HFF-Myc (cell line): ENCODE measurements around the gene BTN2A1.
A peak's percentile ranks its signal among the peaks of the same experiment; 100 is the strongest.

Source experiments
- DNase-seq: peaks from one replicate; pipeline ENCODE4 v3.0.0-alpha.2; 2011; ENCODE audit warnings: low read depth; ENCODE audit errors: extremely low read depth
- H3K4me3 ChIP-seq: replicated peaks from 2 replicates; pipeline ENCODE4 v1.5.1; 2011; ENCODE audit warnings: low read depth, mild to moderate bottlenecking, control low read depth, low read length
- TF ChIP-seq, protein P1 (sequence below): IDR thresholded peaks from 2 replicates; pipeline ENCODE4 v1.5.1; 2012; ENCODE audit warnings: mild to moderate bottlenecking, low read depth, low read length, control low read depth; ENCODE audit errors: missing control alignments

The BTN2A1 gene

DNA sequence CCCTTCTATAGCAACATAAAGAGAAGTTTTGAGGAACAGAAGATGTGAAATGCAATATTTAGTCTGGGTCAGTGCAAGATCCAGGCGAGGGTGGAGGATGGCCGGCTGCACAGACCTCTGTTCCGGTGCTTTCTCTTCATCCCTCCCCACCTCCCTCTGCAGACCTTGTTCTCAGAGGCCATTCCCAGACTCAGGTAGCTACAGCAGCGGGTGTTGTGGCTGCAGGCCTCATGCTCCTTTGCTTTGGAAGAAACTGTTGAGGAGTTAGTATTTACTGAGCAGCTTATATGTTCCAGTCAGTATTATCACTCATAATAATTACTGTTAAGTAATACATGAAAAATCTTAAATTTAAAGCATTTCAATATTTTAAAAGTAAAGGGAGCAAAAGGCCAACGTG, 15.8 kb upstream of the BTN2A1 start:
- TF ChIP-seq, protein P1, sequence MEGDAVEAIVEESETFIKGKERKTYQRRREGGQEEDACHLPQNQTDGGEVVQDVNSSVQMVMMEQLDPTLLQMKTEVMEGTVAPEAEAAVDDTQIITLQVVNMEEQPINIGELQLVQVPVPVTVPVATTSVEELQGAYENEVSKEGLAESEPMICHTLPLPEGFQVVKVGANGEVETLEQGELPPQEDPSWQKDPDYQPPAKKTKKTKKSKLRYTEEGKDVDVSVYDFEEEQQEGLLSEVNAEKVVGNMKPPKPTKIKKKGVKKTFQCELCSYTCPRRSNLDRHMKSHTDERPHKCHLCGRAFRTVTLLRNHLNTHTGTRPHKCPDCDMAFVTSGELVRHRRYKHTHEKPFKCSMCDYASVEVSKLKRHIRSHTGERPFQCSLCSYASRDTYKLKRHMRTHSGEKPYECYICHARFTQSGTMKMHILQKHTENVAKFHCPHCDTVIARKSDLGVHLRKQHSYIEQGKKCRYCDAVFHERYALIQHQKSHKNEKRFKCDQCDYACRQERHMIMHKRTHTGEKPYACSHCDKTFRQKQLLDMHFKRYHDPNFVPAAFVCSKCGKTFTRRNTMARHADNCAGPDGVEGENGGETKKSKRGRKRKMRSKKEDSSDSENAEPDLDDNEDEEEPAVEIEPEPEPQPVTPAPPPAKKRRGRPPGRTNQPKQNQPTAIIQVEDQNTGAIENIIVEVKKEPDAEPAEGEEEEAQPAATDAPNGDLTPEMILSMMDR, result no peak
- no peak for DNase-seq
- H3K4me3 ChIP-seq, result 0 out of 2 replicates have a peak overlapping the region, but pooled peaks have one; percentile 7

DNA sequence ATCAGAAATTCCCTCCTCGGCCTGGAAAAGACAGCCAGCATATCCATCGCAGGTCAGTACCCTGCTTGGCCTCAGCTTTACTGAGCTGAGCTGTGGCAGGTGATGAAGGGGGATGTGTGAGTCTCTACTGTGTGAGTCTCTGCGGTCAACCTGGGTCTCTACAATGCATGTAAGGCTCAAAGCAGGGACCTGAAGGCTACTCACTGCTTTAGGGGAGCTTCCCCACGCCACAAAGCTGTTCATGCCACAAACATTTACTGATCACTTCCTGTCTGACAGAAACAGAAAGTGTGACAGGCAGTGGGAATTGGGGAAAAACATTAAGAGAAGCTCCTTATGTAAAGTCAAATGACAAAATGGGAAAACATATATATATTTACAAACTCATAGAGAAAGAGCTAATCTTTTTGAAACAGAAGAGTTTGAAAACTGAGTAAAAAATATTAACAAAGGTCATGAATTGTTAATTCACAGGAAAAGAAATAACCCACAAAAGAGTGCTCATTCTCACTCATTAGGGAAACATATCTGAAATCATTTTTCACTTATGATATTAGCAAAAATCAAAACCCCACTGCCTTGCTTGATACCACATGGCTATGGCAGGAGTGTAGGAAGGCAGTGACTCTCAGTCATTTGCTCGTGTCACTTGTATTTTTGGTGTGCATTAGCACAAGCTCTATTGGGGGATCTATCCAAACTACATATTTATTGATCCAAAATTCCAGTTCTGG, 11.7 kb upstream of the BTN2A1 start:
- DNase-seq, result no peak
- no peak overlapping the region for H3K4me3 ChIP-seq
- TF ChIP-seq, protein P1, result no peak

DNA sequence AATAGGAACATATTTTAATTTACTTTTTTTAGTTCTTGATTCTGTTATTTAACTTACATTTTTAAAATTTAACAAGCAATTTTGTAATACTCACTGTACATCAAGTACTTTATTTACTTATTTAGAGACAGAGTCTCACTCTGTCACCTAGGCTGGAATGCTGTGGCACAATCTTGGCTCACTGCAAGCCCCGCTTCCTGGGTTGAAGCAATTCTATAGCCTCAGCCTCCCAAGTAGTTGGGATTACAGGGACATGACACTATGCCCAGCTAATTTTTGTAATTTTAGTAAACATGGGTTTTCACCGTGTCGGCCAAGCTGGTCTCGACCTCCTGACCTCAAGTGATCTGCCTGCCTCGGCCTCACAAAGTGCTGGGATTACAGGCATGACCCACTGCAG, 10.5 kb upstream of the BTN2A1 start:
- DNase-seq, result no peak

DNA sequence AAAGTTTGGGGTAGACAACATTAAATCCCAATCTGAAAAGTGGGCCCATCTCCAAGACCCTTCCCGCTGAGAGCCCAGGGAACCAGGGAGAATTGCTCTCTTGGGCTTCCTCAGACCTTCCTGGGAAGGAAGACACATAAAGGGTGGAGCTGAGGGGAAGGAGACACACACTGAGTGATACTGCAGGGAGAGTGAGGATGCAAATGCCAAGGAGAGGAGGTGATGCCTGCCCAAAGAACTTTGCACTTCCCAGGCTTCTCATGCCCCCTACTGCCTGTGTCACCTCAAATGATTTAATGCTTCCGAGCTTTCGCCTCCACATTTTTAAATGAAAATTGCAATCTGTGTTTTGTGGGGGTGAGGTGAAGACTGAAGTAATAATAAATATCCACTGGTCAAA, 7.5 kb upstream of the BTN2A1 start:
- TF ChIP-seq, protein P1, result no peak
- no peak overlapping the region for H3K4me3 ChIP-seq
- no peak for DNase-seq

More for the DNA sequence above, 10.5 kb upstream of the BTN2A1 start:
- H3K4me3 ChIP-seq, result no peak overlapping the region
- TF ChIP-seq, protein P1, result no peak

DNA sequence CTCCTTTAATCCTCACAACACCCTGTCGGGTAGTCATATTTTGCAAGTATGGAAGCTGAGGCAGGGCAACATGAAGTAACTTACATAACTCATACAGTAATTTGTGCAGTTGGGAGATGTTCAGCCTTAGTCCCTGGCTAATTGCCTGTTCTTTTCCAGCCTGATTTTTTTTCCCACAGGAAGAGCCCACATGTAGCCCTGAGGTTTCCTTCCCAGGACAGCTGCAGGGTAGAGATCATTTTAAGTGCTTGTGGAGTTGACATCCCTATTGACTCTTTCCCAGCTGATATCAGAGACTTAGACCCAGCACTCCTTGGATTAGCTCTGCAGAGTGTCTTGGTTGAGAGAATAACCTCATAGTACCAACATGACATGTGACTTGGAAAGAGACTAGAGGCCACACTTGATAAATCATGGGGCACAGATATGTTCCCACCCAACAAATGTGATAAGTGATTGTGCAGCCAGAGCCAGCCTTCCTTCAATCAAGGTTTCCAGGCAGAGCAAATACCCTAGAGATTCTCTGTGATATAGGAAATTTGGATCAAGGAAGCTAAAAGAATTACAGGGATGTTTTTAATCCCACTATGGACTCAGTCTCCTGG, 5.0 kb upstream of the BTN2A1 start:
- TF ChIP-seq, protein P1, result no peak
- DNase-seq, result no peak
- H3K4me3 ChIP-seq, result no peak overlapping the region

DNA sequence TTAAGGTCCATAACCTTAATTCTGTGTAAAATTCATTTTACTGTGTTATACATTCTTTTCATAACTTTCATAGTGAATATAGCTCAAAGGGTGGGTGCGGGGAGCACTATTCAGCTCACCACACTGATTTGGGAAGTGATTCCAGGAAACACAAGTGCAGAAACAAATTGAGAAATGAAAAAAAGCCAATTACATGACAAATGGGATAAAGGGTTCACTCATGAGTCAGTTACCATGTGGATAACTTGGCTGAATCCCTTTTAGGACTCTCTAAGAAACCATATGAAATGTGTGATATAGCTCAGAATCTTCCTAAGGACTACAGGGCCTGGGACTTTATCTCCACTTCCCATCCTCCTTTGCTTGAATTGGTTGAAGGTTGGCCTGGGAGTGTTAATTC, 3.1 kb upstream of the BTN2A1 start:
- TF ChIP-seq, protein P1, result no peak
- H3K4me3 ChIP-seq, result no peak overlapping the region
- DNase-seq, result no peak
